H1 (cell line): Measurements from ENCODE around the gene CORO2B. TPM values are rescaled to one million over a fixed set of nuclear protein-coding genes. Genes with fewer than 3 reads are reported as not detected.

Source experiments
- CTCF ChIA-PET: fragments of 300-600 bp; sonication (Branson Sonifier 250); formaldehyde crosslinking; loops from one replicate; lab custom pipeline; 2021; ENCODE audit not compliant: partially characterized antibody; lab: Charles Lee
- POLR2A ChIA-PET: fragments of 300-600 bp; sonication (Branson Sonifier 250); formaldehyde crosslinking; loops from one replicate; lab custom pipeline; 2021; ENCODE audit warnings: inconsistent platforms; ENCODE audit not compliant: partially characterized antibody; lab: Charles Lee
- DNase-seq, 2 experiments: peaks; one replicate each; pipeline versions ENCODE4 v3.0.0 to v3.0.0-alpha.2; 2010 to 2022; ENCODE audit warnings: low spot score in 2 of 2, low read depth in 1 of 2, mixed read lengths in 1 of 2
- FAIRE-seq: peaks from 2 replicates; lab custom pipeline; 2011; peaks lifted over from hg19 to GRCh38; lab: Jason Lieb, UNC
- H2AFZ ChIP-seq: 2 replicates; pipeline ENCODE4 v1.8.1; 2012; ENCODE audit warnings: low read length, inconsistent platforms
- H2AK5ac ChIP-seq: 2 replicates; pipeline ENCODE4 v1.6.1; 2013; ENCODE audit warnings: low read depth, low read length
- H2BK120ac ChIP-seq: replicated peaks from 2 replicates; pipeline ENCODE3; 2013; ENCODE audit warnings: low read depth, low read length, inconsistent platforms
- H2BK12ac ChIP-seq: 2 replicates; pipeline ENCODE4 v1.6.1; 2013; ENCODE audit warnings: low read depth, low read length
- H2BK15ac ChIP-seq: 2 replicates; pipeline ENCODE4 v1.6.1; 2013; ENCODE audit warnings: low read length
- H2BK20ac ChIP-seq: 2 replicates; pipeline ENCODE4 v1.6.1; 2013; ENCODE audit warnings: low read length
- H2BK5ac ChIP-seq: 2 replicates; pipeline ENCODE4 v1.6.1; 2013; ENCODE audit warnings: low read depth, low read length
- H3K14ac ChIP-seq: 2 replicates; pipeline ENCODE4 v1.6.1; 2013; ENCODE audit warnings: inconsistent platforms; ENCODE audit not compliant: insufficient read length
- H3K18ac ChIP-seq: 2 replicates; pipeline ENCODE4 v1.6.1; 2013; ENCODE audit warnings: low read length; ENCODE audit errors: extremely low read depth
- H3K23ac ChIP-seq: 2 replicates; pipeline ENCODE4 v1.6.1; 2013; ENCODE audit warnings: inconsistent platforms; ENCODE audit not compliant: insufficient read length
- H3K23me2 ChIP-seq: 2 replicates; pipeline ENCODE4 v1.6.1; 2013; ENCODE audit warnings: low read depth, low read length
- H3K27ac ChIP-seq: 2 replicates; pipeline ENCODE4 v1.6.1; 2011; ENCODE audit warnings: low read depth, low read length, inconsistent platforms
- H3K27me3 ChIP-seq, 4 experiments: replicated peaks in 1 of 4; 1 replicate in 1 of 4; 2 replicates in 3 of 4; pipeline versions ENCODE4 v1.6.1 to v1.8.1; 2011 to 2013; ENCODE audit warnings: low read length in 3 of 4, mild to moderate bottlenecking in 3 of 4, inconsistent platforms in 2 of 4, mixed read lengths in 2 of 4, moderate library complexity in 1 of 4; ENCODE audit not compliant: control insufficient read depth in 3 of 4, insufficient read depth in 3 of 4; ENCODE audit errors: extremely low read depth in 1 of 4
- H3K36me3 ChIP-seq, 4 experiments: 2 replicates each; pipeline versions ENCODE4 v1.6.1 to v1.8.1; 2011 to 2013; ENCODE audit warnings: mild to moderate bottlenecking in 4 of 4, low read length in 3 of 4, moderate library complexity in 2 of 4, control low read depth in 1 of 4, inconsistent platforms in 1 of 4; ENCODE audit not compliant: insufficient read depth in 4 of 4, control insufficient read depth in 2 of 4
- H3K4ac ChIP-seq: replicated peaks from 2 replicates; pipeline ENCODE3; 2013; ENCODE audit warnings: low read length, low read depth, mixed read lengths, inconsistent platforms; ENCODE audit not compliant: insufficient read length
- H3K4me1 ChIP-seq, 4 experiments: replicated peaks in 1 of 4; 1 replicate in 1 of 4; 2 replicates in 3 of 4; pipeline versions ENCODE4 v1.6.1 to v1.8.1; 2011 to 2013; ENCODE audit warnings: low read length in 3 of 4, inconsistent platforms in 2 of 4, mixed read lengths in 1 of 4; ENCODE audit not compliant: insufficient read depth in 4 of 4, control insufficient read depth in 3 of 4
- H3K4me2 ChIP-seq, 2 experiments: 2 replicates each; pipeline versions ENCODE4 v1.6.1 to v1.8.1; 2011 to 2013; ENCODE audit warnings: low read depth in 2 of 2, low read length in 2 of 2, control low read depth in 1 of 2, inconsistent platforms in 1 of 2, mild to moderate bottlenecking in 1 of 2; ENCODE audit not compliant: insufficient read depth in 1 of 2
- H3K4me3 ChIP-seq, 4 experiments: fragments of 200-600, 300-600 bp in 1 of 4; sonication (generic), shearing (Covaris generic), sonication (Bioruptor Twin) in 1 of 4; 2 replicates each; pipeline versions ENCODE4 v1.5.1 to v1.8.1; 2011 to 2016; ENCODE audit warnings: low read length in 4 of 4, low read depth in 3 of 4, control low read depth in 2 of 4, inconsistent platforms in 2 of 4, mild to moderate bottlenecking in 2 of 4, mixed read lengths in 1 of 4, moderate library complexity in 1 of 4; ENCODE audit not compliant: insufficient read depth in 2 of 4; ENCODE audit errors: extremely low read depth in 1 of 4
- H3K56ac ChIP-seq: replicated peaks from 2 replicates; pipeline ENCODE3; 2013; ENCODE audit warnings: low read depth, mild to moderate bottlenecking, mixed read lengths, low read length, inconsistent platforms; ENCODE audit not compliant: insufficient read length
- H3K79me1 ChIP-seq: 2 replicates; pipeline ENCODE4 v1.6.1; 2013; ENCODE audit warnings: low read depth, low read length, control low read depth
- H3K79me2 ChIP-seq, 2 experiments: 2 replicates each; pipeline versions ENCODE4 v1.6.1 to v1.8.1; 2012 to 2013; ENCODE audit warnings: low read length in 2 of 2, mild to moderate bottlenecking in 2 of 2, inconsistent platforms in 1 of 2; ENCODE audit not compliant: insufficient read depth in 2 of 2, control insufficient read depth in 1 of 2
- H3K9ac ChIP-seq, 4 experiments: replicated peaks in 1 of 4; 1 replicate in 1 of 4; 2 replicates in 3 of 4; pipeline versions ENCODE4 v1.6.1 to v1.8.1; 2011 to 2013; ENCODE audit warnings: low read depth in 3 of 4, low read length in 3 of 4, control low read depth in 2 of 4, mild to moderate bottlenecking in 2 of 4, moderate library complexity in 2 of 4, inconsistent platforms in 1 of 4; ENCODE audit errors: extremely low read depth in 1 of 4
- H3K9me3 ChIP-seq, 2 experiments: 2 replicates each; pipeline versions ENCODE4 v1.6.1 to v1.8.1; 2012 to 2013; ENCODE audit warnings: mild to moderate bottlenecking in 2 of 2, moderate library complexity in 2 of 2, control low read depth in 1 of 2, inconsistent platforms in 1 of 2, low read depth in 1 of 2, low read length in 1 of 2, mixed read lengths in 1 of 2; ENCODE audit not compliant: insufficient read depth in 2 of 2
- H4K20me1 ChIP-seq, 2 experiments: replicated peaks in 1 of 2; 2 replicates each; pipeline versions ENCODE3 to v1.8.1; 2011 to 2013; ENCODE audit warnings: inconsistent platforms in 2 of 2, low read length in 2 of 2, mild to moderate bottlenecking in 1 of 2; ENCODE audit not compliant: insufficient read depth in 2 of 2, control insufficient read depth in 1 of 2
- H4K5ac ChIP-seq: 2 replicates; pipeline ENCODE4 v1.6.1; 2013; ENCODE audit warnings: low read length, low read depth, mixed read lengths, inconsistent platforms; ENCODE audit not compliant: insufficient read length
- H4K8ac ChIP-seq: 2 replicates; pipeline ENCODE4 v1.8.0; 2013; ENCODE audit warnings: mild to moderate bottlenecking, moderate library complexity, low read length, inconsistent platforms; ENCODE audit not compliant: insufficient read depth; ENCODE audit errors: extremely low read depth
- H4K91ac ChIP-seq: replicated peaks from 2 replicates; pipeline ENCODE3; 2013; ENCODE audit warnings: low read length, mixed read lengths, inconsistent platforms; ENCODE audit not compliant: insufficient read length
- CEBPB ChIP-seq: IDR thresholded peaks from 2 replicates; pipeline ENCODE4 v1.6.1; 2012; ENCODE audit warnings: low read depth, low read length
- CHD1 ChIP-seq: IDR thresholded peaks from 2 replicates; pipeline ENCODE4 v1.6.1; 2012; ENCODE audit warnings: low read depth, low read length, improper control_type of control experiment
- CREB1 ChIP-seq: IDR thresholded peaks from 2 replicates; pipeline ENCODE4 v1.6.1; 2012; ENCODE audit warnings: inconsistent platforms
- GABPA ChIP-seq: IDR thresholded peaks from 2 replicates; pipeline ENCODE4 v1.6.1; 2011; ENCODE audit warnings: mild to moderate bottlenecking, low read length, moderate library complexity, borderline replicate concordance; ENCODE audit not compliant: insufficient read depth
- KDM1A ChIP-seq: fragments of 200-600, 300-600 bp; sonication (generic); IDR thresholded peaks from 2 replicates; pipeline ENCODE4 v1.7.1; 2016; ENCODE audit warnings: mild to moderate bottlenecking, low read length, borderline replicate concordance
- KDM5A ChIP-seq: fragments of 200-600 bp; IDR thresholded peaks from 2 replicates; pipeline ENCODE4 v1.7.1; 2012; ENCODE audit warnings: mild to moderate bottlenecking, low read length, inconsistent platforms, mixed read lengths
- POLR2A ChIP-seq, 2 experiments: IDR thresholded peaks; 1 replicate in 1 of 2; 2 replicates in 1 of 2; pipeline ENCODE4 v1.6.1; 2011; ENCODE audit warnings: low read depth in 2 of 2, low read length in 2 of 2, mild to moderate bottlenecking in 2 of 2; ENCODE audit errors: control extremely low read depth in 1 of 2
- RNF2 ChIP-seq: fragments of 200-900, 300-1000 bp; sonication (generic); IDR thresholded peaks from 2 replicates; pipeline ENCODE4 v1.7.1; 2016; ENCODE audit warnings: borderline replicate concordance, low read depth, mild to moderate bottlenecking, antibody characterized with exemption, low read length; ENCODE audit not compliant: poor library complexity, severe bottlenecking; ENCODE audit errors: missing control alignments
- SP4 ChIP-seq: IDR thresholded peaks from 2 replicates; pipeline ENCODE4 v1.6.1; 2012; ENCODE audit warnings: low read length, inconsistent platforms
- SRF ChIP-seq: IDR thresholded peaks from 2 replicates; pipeline ENCODE4 v1.6.1; 2011; ENCODE audit warnings: mild to moderate bottlenecking, low read depth, low read length, moderate library complexity
- WGBS, 2 experiments: shearing (Covaris generic) in 1 of 2; methylation state at CpG; one replicate each; pipeline versions ENCODE4 v1.1.6 to v1.1.7; 2013 to 2015; ENCODE audit warnings: low lambda C conversion rate in 2 of 2, mixed read lengths in 2 of 2, inconsistent platforms in 1 of 2, low coverage in 1 of 2, missing lambda C conversion rate in 1 of 2; ENCODE audit not compliant: insufficient replicate concordance in 2 of 2, insufficient coverage in 1 of 2, insufficient read length in 1 of 2; ENCODE audit errors: extremely low coverage in 1 of 2, missing lambda C conversion rate in 1 of 2; 5-methylcytosine and 5-hydroxymethylcytosine counted together
- polyA plus RNA-seq, 7 experiments: library from polyadenylated mRNA; depleted of rRNA in 3 of 7; stranded (reverse) in 5 of 7; unstranded in 2 of 7; fragments of >200 nt in 5 of 7; fragments of 200-250 nt in 2 of 7; gene quantifications; 1 replicate in 5 of 7; 2 replicates in 1 of 7; 4 replicates in 1 of 7; pipeline versions ENCODE4 v1.2.1 to v1.2.3, GENCODE V29; 2011 to 2013; ENCODE audit warnings: missing spikeins in 2 of 7, mixed read lengths in 2 of 7
- total RNA-seq: library from RNA; stranded (reverse); fragmentation: NEBNext Ultra II Directional; extraction: Animal tissue kit (Norgen Biotek cat#: 25700); gene quantifications from 2 replicates; pipeline ENCODE4 v1.2.1, GENCODE V29; 2021

CORO2B gene
- total and polyA plus RNA-seq, 2 of the 8 experiments (the other 6 are each of a cell fraction or from before 2014, with no cell fraction given) = 3.4 to 6.7 TPM

DNA sequence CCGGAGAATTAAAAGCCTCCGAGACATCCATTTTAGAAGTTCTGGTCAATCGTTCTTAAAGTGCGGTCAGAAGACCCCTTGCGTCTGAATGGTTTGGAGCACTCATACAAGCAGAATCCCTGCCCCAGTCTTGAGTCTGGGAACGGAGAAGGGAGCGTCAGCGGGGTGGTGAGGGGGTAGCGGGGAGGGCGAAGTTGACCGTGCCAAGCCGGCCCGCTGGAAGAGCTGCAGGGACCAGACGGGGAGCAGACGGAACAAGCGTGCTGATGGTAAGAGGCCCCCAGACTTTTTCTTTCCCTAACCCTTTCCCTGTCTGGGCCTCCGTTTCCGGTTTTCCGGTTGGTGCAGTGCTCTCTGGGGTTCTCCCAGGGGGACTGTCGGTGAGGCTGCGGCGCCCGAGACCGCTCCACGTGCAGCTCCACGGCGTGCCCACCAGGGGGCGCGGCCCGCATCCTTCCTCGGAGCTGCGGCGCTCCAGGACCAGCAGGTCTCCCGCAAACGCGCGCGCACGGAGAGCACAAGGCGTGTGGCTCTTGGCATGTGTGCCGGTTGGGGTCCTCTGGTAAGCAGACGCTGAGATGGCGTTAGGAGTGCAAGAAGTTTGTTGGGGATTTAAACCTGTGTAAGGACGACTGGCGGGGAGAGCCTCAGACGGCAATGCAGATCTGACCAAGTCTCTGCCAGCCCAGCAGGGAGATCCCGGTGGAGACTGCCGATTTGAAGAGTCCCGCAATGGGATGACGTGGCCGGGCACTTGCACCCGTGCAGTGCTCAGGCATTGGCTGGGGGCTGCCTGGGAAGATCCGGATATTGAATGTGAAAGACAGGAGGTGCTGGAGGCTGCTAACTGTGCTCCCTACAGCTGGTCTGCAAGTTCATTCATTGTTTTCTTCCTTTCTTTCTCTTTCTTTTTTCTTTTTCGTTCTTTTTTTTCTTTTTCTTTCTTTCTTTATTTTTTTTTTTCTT, 19.2 kb upstream of the CORO2B start:
- no peaks in the 10 kb centered on the region for H3K36me3 ChIP-seq
- peak overlapping the region; percentile 80 for H2AFZ ChIP-seq
- 0 out of 2 replicates have a peak overlapping the region, but pooled peaks have one; percentile 34 for H2BK20ac ChIP-seq
- TF ChIP-seq KDM5A (no peak), SP4 (no peak), RNF2 (no peak), SRF (no peak), GABPA (no peak; the same call in 1 of the 2 replicates), CREB1 (peak; percentile 33), CHD1 (no peak), KDM1A (peak; percentile 32; the same call in 1 of the 2 replicates), POLR2A (IDR thresholded peaks at IDR 0.05; ENCODE audit: control extremely low read depth in 1 of 2, low read depth in 2 of 2, low read length in 2 of 2) (peak in 1 of 2 experiments; percentile 41; a peak in 1 of 3 replicates), CEBPB (no peak)

More for the DNA sequence above, 19.2 kb upstream of the CORO2B start:
- peaks cover 8% of the 10 kb centered on the region; the same call in 1 of the 2 replicates for H3K23me2 ChIP-seq
- H2AK5ac ChIP-seq = no peak overlapping the region
- no peak overlapping the region for H3K23ac ChIP-seq
- H4K91ac ChIP-seq = no peak overlapping the region
- H3K4me3 ChIP-seq = peak overlapping the region; percentile 36 to 68 (median 52)
- peak overlapping the region; percentile 90 to 96 for H3K4me2 ChIP-seq
- H2BK120ac ChIP-seq = no peak overlapping the region
- no peak overlapping the region for H4K8ac ChIP-seq
- WGBS, 2 experiments = 2% methylated on average over 53 of the region's 54 CpGs; no CpG with 5 or more reads in 1 of the 2 experiments
- peak; percentile 80 to 95 for DNase-seq
- peak overlapping the region; percentile 68 for H3K18ac ChIP-seq
- peak overlapping the region in 2 of 4 experiments; percentile 34 to 39; a peak in 2 of 7 replicates for H3K9ac ChIP-seq
- H3K14ac ChIP-seq = no peak overlapping the region
- 0 out of 2 replicates have a peak overlapping the region, but pooled peaks have one; percentile 52 for H2BK12ac ChIP-seq
- H4K20me1 ChIP-seq = no peaks in the 10 kb centered on the region
- H2BK15ac ChIP-seq = peak overlapping the region; percentile 40; the same call in 1 of the 2 replicates
- H3K79me2 ChIP-seq = no peaks in the 10 kb centered on the region
- FAIRE-seq = no peak
- peak overlapping the region; percentile 15 for H4K5ac ChIP-seq
- H3K4ac ChIP-seq = no peak overlapping the region
- peak overlapping the region; percentile 75; the same call in 1 of the 2 replicates for H2BK5ac ChIP-seq
- peaks cover 0 to 7% (median 4%) of the 10 kb centered on the region in 4 experiments; a peak in 3 of 7 replicates for H3K27me3 ChIP-seq
- peak overlapping the region; percentile 43 for H3K56ac ChIP-seq
- no peaks in the 10 kb centered on the region for H3K79me1 ChIP-seq
- ChIA-PET POLR2A (interaction anchor here (1.1 to 4.3 kb wide), 4 partner anchors 12 to 253 kb away, joined by 3 to 31 read pairs (median 4); no protein-coding TSS in a partner anchor), CTCF (interaction anchor here (0.6 to 5.4 kb wide), 39 partner anchors 9 to 365 kb away, joined by 3 to 101 read pairs (median 5); no protein-coding TSS in a partner anchor)
- no peaks in the 10 kb centered on the region for H3K9me3 ChIP-seq
- no peak overlapping the region for H3K27ac ChIP-seq
- peaks cover 0 to 22% (median 16%) of the 10 kb centered on the region in 4 experiments; a peak in 6 of 7 replicates for H3K4me1 ChIP-seq
